GM12872 (cell line): Measurements from ENCODE around the gene CD37.

Experiments used
- TF ChIP-seq, protein P1 (sequence below): IDR thresholded peaks from 3 replicates; pipeline ENCODE4 v1.5.1; 2011; ENCODE audit warnings: low read depth, mild to moderate bottlenecking, low read length, moderate library complexity; ENCODE audit not compliant: insufficient read depth

Gene CD37

DNA sequence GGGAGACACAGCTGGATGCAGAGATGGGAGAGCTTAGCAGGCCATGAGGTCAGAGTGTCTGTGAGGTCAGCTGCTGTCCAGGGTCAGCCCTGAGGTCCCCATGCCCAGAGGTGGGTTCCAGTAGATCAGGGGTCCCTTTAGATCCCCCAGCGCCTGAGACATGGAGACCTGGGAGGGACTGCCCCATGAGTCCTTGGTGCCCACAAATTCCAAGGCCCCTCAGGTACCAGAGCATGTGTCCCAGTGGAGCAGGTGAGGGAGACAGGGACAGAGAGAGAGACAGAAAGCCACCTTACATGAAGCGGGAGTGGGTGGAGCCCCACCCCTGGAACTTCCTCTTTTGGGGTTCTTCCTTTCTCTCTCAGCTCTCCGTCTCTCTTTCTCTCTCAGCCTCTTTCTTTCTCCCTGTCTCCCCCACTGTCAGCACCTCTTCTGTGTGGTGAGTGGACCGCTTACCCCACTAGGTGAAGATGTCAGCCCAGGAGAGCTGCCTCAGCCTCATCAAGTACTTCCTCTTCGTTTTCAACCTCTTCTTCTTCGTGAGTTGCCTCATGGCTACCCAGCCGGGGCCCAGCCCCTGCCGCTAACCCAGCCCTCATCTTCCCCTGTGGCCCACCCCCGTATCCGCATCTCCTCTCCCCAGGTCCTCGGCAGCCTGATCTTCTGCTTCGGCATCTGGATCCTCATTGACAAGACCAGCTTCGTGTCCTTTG is at the start of gene CD37:
Gene CD37, plus strand, starts transcription at position 336 of the 713 bp plus-strand sequence. Its CDS starts 135 bp downstream, at position 471.
- TF ChIP-seq, protein P1, sequence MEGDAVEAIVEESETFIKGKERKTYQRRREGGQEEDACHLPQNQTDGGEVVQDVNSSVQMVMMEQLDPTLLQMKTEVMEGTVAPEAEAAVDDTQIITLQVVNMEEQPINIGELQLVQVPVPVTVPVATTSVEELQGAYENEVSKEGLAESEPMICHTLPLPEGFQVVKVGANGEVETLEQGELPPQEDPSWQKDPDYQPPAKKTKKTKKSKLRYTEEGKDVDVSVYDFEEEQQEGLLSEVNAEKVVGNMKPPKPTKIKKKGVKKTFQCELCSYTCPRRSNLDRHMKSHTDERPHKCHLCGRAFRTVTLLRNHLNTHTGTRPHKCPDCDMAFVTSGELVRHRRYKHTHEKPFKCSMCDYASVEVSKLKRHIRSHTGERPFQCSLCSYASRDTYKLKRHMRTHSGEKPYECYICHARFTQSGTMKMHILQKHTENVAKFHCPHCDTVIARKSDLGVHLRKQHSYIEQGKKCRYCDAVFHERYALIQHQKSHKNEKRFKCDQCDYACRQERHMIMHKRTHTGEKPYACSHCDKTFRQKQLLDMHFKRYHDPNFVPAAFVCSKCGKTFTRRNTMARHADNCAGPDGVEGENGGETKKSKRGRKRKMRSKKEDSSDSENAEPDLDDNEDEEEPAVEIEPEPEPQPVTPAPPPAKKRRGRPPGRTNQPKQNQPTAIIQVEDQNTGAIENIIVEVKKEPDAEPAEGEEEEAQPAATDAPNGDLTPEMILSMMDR: no peak

- TF ChIP-seq, protein P1: no peak
Measured at GRCh38 chr19:49287141-49287770, 48.0 kb upstream of the CD37 start.

DNA sequence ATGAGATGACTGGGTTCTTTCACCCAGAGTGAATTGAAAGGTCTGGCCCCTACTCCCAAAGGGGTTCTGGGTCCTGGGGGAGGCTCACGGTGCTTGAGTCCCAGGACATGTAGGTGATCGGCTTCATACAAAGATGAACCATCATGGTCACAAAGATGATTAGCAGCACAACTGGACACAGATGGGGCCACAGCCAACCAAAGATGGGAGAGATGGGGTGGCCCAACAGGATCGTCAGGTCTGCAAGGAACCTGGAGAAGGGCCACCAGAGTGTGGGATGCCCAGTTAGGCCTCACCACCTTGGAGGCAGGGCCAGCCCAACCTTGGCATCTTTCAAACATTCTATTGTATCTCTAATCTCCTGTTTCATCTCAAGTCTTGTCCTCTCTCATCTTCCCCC is 44.7 kb upstream of the CD37 start:
- TF ChIP-seq, protein P1: no peak

DNA sequence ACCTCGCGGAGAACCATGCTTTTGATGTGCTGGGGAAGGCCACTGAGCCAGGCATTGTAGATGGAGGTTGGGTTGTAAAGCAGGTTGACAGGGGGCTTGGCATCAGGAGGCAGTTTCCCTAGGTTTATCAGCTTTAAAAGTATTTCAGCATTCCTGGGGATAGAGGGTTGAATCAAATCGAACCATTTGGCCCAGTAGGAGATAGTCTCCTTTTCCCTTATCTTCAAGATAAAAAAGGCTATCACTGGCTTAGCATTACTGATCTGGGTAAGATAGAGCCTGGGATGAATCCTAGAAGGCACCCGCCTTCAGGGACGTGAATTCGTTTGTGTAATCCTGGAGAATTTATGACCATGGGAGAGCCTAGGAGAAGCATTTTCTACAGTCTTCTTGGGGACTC is 40.8 kb upstream of the CD37 start:
- TF ChIP-seq, protein P1: no peak

GRCh38 chr19:49295208-49295880 is 39.9 kb upstream of the CD37 start:
- TF ChIP-seq, protein P1: no peak

DNA sequence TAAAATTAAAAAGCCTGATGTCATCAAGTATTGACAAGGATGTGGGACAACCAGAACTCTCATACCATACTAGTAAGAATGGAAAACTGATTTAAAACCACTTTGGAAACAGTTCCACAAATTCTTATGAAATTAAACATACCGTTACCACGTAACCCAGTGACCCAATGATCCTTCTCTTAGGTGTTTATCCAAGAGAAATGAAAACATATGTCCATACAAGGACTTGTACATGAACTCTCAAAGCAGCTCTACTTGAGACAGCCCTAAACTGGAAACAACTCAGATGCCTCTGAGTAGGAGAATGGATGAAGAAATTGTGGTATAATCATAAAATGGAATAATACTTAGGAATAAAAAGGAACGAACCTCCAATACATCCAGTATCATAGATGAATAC is 37.8 kb upstream of the CD37 start:
- TF ChIP-seq, protein P1: no peak

GRCh38 chr19:49301165-49301865 is 33.9 kb upstream of the CD37 start:
- TF ChIP-seq, protein P1: peak; percentile 99
